Measurements from ENCODE around the gene RPH3AL. TPM values are rescaled to one million over a fixed set of nuclear protein-coding genes. Genes with fewer than 3 reads are reported as not detected.

RPH3AL gene
- total RNA-seq, 1 experiment from 2014 or later: 3.0 TPM

DNA sequence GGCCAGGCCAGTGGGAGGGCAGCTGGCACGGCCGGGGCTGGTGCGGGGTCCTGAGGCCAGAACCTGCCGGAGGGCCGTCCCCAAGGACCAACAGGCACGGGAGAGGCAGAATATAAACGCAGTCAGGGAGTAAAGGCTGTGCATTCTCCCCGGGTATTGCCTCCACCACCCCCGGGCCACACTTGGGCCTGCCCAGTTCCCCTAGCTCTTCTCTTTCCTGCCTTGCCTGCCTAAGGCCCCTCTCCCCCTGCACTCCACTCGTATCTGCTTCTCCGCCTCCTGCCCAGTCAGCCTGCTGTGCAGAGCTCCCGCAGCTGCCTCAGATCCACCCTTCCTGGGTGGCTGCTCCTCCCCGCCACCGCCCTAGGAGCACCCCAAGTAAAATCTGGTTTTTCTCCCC is 5.0 kb upstream of the RPH3AL start:
- no peak overlapping the region for H3K23ac ChIP-seq (ENCODE audit: insufficient read length, low read depth, low read length)
- Mint-ChIP-seq H3K36me3 (ENCODE audit: insufficient read depth in 1 of 3, low read depth in 3 of 3) (peaks cover 6 to 15% (median 8%) of the 10 kb centered on the region in 3 experiments), H3K9me3 (peaks cover 12 to 15% of the 10 kb centered on the region in 2 experiments), H3K27ac (peak overlapping the region in 1 of 3 experiments; percentile 20; a peak in 1 of 7 replicates), H3K4me1 (peaks cover 7 to 12% of the 10 kb centered on the region in 2 experiments), H3K27me3 (ENCODE audit: low read depth) (no peaks in the 10 kb centered on the region; the same call in 1 of the 2 replicates), H3K4me3 (no peak overlapping the region)
- H3K18ac ChIP-seq (ENCODE audit: insufficient read length, low read depth, low read length): no peak overlapping the region
- no peaks in the 10 kb centered on the region for H3K9me3 ChIP-seq (ENCODE audit: control insufficient read depth, low read depth, low read length)
- H3K14ac ChIP-seq (ENCODE audit: insufficient read depth, low read length): no peak overlapping the region; the same call in 1 of the 2 replicates
- DNase-seq: no peak
- no peak overlapping the region for H2BK20ac ChIP-seq (ENCODE audit: low read depth, low read length, poor library complexity, severe bottlenecking)
- H4K8ac ChIP-seq (replicated peaks; ENCODE audit: insufficient read length, low read depth, low read length): no peak overlapping the region
- no CpG with 5 or more reads among the region's 14 CpGs for WGBS (ENCODE audit: extremely low coverage, insufficient read length, low lambda C conversion rate)
- no peak overlapping the region for H3K27ac ChIP-seq (ENCODE audit: insufficient read length, low read depth, low read length)
- no peak overlapping the region for H2AFZ ChIP-seq (ENCODE audit: low read length)
- no peak overlapping the region for H4K5ac ChIP-seq (ENCODE audit: insufficient read length, low read depth, low read length)
- H3T11ph ChIP-seq (ENCODE audit: low read length): no peak overlapping the region
- no peak overlapping the region for H2BK5ac ChIP-seq (ENCODE audit: insufficient read length, low read length)
- no peak overlapping the region for H4K91ac ChIP-seq (ENCODE audit: insufficient read length, low read depth, low read length)
- no peaks in the 10 kb centered on the region for H4K20me1 ChIP-seq (ENCODE audit: control insufficient read depth, insufficient read depth, insufficient read length)
- H3K23me2 ChIP-seq (ENCODE audit: insufficient read length, low read depth, low read length, poor library complexity, severe bottlenecking): no peaks in the 10 kb centered on the region
- H2BK120ac ChIP-seq (ENCODE audit: low read depth, low read length, poor library complexity, severe bottlenecking): no peak overlapping the region
- no peak overlapping the region for H2AK5ac ChIP-seq (ENCODE audit: insufficient read length, low read length)
- no peaks in the 10 kb centered on the region for H3K27me3 ChIP-seq (ENCODE audit: insufficient read depth, low read length)
- no peak overlapping the region for H2BK15ac ChIP-seq (ENCODE audit: low read depth, low read length)
- H3K56ac ChIP-seq (ENCODE audit: insufficient read length, low read depth, low read length): no peak overlapping the region
- TF ChIP-seq, protein P1, sequence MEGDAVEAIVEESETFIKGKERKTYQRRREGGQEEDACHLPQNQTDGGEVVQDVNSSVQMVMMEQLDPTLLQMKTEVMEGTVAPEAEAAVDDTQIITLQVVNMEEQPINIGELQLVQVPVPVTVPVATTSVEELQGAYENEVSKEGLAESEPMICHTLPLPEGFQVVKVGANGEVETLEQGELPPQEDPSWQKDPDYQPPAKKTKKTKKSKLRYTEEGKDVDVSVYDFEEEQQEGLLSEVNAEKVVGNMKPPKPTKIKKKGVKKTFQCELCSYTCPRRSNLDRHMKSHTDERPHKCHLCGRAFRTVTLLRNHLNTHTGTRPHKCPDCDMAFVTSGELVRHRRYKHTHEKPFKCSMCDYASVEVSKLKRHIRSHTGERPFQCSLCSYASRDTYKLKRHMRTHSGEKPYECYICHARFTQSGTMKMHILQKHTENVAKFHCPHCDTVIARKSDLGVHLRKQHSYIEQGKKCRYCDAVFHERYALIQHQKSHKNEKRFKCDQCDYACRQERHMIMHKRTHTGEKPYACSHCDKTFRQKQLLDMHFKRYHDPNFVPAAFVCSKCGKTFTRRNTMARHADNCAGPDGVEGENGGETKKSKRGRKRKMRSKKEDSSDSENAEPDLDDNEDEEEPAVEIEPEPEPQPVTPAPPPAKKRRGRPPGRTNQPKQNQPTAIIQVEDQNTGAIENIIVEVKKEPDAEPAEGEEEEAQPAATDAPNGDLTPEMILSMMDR (conservative IDR thresholded peaks at IDR 0.05): no peak
- no peak overlapping the region for H3K4ac ChIP-seq (ENCODE audit: low read depth, low read length)
- no peaks in the 10 kb centered on the region for H3K79me1 ChIP-seq (ENCODE audit: insufficient read depth, low read depth, low read length, poor library complexity, severe bottlenecking)
- no peaks in the 10 kb centered on the region for H3K79me2 ChIP-seq (ENCODE audit: insufficient read depth, low read length)
- no peaks in the 10 kb centered on the region for H3K4me1 ChIP-seq (ENCODE audit: insufficient read depth, low read length)
- H2BK12ac ChIP-seq (ENCODE audit: insufficient read length, low read depth, low read length): no peak overlapping the region
- H3K9ac ChIP-seq (ENCODE audit: extremely low read depth, insufficient read length, low read length): no peak overlapping the region
- no peak overlapping the region for H3K4me2 ChIP-seq (ENCODE audit: insufficient read depth, insufficient read length, low read length)

Data from H9 (cell line).